MCF 10A (cell line): ENCODE data around the gene PHOX2A. TPM values are rescaled to one million over a fixed set of nuclear protein-coding genes. Genes with fewer than 3 reads are reported as not detected.

ENCODE experiments used
- BruUV-seq: library from RNA; stranded (reverse); fragments of 400-500 nt; replicated peaks from 2 replicates; lab custom pipeline; 2021; lab: Mats Ljungman, UMichigan
- CTCF ChIA-PET: fragments of 300-600 bp; sonication (Branson Sonifier 250); formaldehyde crosslinking; extraction: SDS; loops from one replicate; lab custom pipeline; 2021; ENCODE audit warnings: antibody characterized with exemption, inconsistent platforms; lab: Yijun Ruan, JAX
- POLR2A ChIA-PET: fragments of 300-600, 350-650 bp; sonication (Branson Sonifier 250); formaldehyde crosslinking; extraction: SDS; loops from one replicate; lab custom pipeline; 2020; ENCODE audit warnings: antibody characterized with exemption, inconsistent platforms; lab: Yijun Ruan, JAX
- DNase-seq: peaks from one replicate; pipeline ENCODE4 v3.0.0-alpha.2; 2018; ENCODE audit not compliant: unreplicated experiment
- H3K27ac Mint-ChIP-seq: one replicate; pipeline ENCODE4 v1.8.0; 2022; ENCODE audit warnings: mild to moderate bottlenecking, low read depth, mixed read lengths; ENCODE audit not compliant: unreplicated experiment
- H3K27me3 Mint-ChIP-seq: one replicate; pipeline ENCODE4 v1.8.0; 2022; ENCODE audit warnings: mixed read lengths; ENCODE audit not compliant: insufficient read depth, unreplicated experiment
- H3K36me3 Mint-ChIP-seq: one replicate; pipeline ENCODE4 v1.8.0; 2022; ENCODE audit warnings: mild to moderate bottlenecking, moderate library complexity, mixed read lengths; ENCODE audit not compliant: insufficient read depth, unreplicated experiment
- H3K4me1 Mint-ChIP-seq: one replicate; pipeline ENCODE4 v1.8.0; 2022; ENCODE audit warnings: mixed read lengths; ENCODE audit not compliant: insufficient read depth, unreplicated experiment
- H3K4me3 Mint-ChIP-seq: one replicate; pipeline ENCODE4 v1.8.0; 2022; ENCODE audit warnings: mild to moderate bottlenecking, moderate library complexity, mixed read lengths; ENCODE audit not compliant: unreplicated experiment
- H3K9me3 Mint-ChIP-seq: one replicate; pipeline ENCODE4 v1.8.0; 2022; ENCODE audit warnings: mixed read lengths; ENCODE audit not compliant: unreplicated experiment
- intact Hi-C: fragments of 100-400 bp; cut with micrococcal nuclease; formaldehyde crosslinking; loops from 2 replicates; pipeline ENCODE4 v1.14.1; 2022
- total RNA-seq: library from RNA; stranded (reverse); gene quantifications from 2 replicates; pipeline ENCODE4 v1.2.3, GENCODE V29; 2022
- TF ChIP-seq, protein P1 (sequence below): fragments of 200-600 bp; IDR thresholded peaks from one replicate; pipeline ENCODE4 v1.8.0; 2022; ENCODE audit warnings: antibody characterized with exemption, mild to moderate bottlenecking; ENCODE audit not compliant: unreplicated experiment

PHOX2A gene
- total RNA-seq, 1 experiment from 2014 or later: not detected

DNA sequence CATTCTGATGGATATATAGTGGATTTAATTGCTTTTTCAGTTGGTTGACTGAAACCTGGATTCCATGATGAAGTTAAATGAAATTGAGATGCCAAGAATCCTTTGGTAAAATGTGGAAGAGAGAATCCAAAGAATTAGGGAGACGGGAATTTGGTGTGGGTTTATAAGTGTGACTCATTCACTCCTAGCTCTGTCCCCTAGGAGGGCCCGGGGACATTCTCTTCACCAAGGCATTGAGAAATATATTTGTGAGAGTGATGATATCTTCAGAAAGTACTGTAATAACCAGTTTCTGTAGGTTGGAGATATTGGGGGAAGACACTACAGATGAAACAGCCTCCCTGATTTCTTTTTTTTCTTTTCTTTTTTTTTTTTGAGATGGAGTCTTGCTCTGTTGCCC, 13.6 kb upstream of the PHOX2A start:
- intact Hi-C loops: no loop called here
- Mint-ChIP-seq H3K9me3 (no peaks in the 10 kb centered on the region), H3K27ac (no peak overlapping the region), H3K4me3 (no peak overlapping the region), H3K27me3 (peaks cover 20% of the 10 kb centered on the region), H3K4me1 (no peaks in the 10 kb centered on the region), H3K36me3 (no peaks in the 10 kb centered on the region)
- no peak for DNase-seq
- ChIA-PET POLR2A (no interaction called here), CTCF (interaction anchor here (0.6 to 1.2 kb wide), 2 partner anchors 9 to 1319 kb away, joined by 3 read pairs; no protein-coding TSS in a partner anchor)
- TF ChIP-seq, protein P1, sequence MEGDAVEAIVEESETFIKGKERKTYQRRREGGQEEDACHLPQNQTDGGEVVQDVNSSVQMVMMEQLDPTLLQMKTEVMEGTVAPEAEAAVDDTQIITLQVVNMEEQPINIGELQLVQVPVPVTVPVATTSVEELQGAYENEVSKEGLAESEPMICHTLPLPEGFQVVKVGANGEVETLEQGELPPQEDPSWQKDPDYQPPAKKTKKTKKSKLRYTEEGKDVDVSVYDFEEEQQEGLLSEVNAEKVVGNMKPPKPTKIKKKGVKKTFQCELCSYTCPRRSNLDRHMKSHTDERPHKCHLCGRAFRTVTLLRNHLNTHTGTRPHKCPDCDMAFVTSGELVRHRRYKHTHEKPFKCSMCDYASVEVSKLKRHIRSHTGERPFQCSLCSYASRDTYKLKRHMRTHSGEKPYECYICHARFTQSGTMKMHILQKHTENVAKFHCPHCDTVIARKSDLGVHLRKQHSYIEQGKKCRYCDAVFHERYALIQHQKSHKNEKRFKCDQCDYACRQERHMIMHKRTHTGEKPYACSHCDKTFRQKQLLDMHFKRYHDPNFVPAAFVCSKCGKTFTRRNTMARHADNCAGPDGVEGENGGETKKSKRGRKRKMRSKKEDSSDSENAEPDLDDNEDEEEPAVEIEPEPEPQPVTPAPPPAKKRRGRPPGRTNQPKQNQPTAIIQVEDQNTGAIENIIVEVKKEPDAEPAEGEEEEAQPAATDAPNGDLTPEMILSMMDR: no peak
- no TSS peak for BruUV-seq

DNA sequence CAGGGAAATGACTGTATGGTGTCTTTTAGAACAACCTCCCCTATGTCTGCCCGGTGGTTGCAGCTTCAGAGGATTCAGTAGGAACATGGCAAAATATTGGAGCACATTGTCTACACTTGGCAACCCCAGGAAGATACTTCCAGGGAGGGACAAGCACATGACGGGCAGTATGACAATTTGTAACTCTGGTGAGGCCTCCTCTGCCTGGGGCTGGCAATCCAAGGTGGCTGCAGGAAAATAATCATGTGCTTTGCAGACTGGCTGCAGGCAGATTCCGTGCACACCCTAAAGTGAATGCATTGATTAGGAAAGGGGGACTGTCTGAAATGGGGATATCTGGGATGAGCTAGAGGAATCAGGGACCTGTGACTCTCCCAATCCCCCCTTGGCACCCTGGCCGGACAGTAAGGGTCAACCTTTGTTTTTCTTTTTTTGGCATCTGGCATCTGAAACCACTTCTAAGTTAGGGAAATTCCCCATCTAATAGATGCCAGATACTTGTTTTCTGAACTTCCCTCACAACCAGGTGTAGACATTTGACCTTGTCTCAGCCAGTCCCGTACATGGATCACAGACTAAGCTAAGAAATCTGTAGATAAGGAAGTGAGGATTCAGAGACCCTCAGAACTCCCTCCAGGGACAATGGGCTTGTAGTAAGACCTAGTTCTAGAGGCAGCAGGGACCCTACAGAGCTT, 10.5 kb upstream of the PHOX2A start:
- H3K4me3 Mint-ChIP-seq: no peak overlapping the region
- ChIA-PET CTCF (interaction anchor here (0.8 kb wide), 1 partner anchor 176 kb away, joined by 4 read pairs; no protein-coding TSS in a partner anchor), POLR2A (no interaction called here)
- TF ChIP-seq, protein P1: no peak
- H3K9me3 Mint-ChIP-seq: no peaks in the 10 kb centered on the region
- H3K27me3 Mint-ChIP-seq: peaks cover 20% of the 10 kb centered on the region
- H3K4me1 Mint-ChIP-seq: no peaks in the 10 kb centered on the region
- intact Hi-C loops: no loop called here
- H3K27ac Mint-ChIP-seq: no peak overlapping the region
- BruUV-seq: no TSS peak
- no peaks in the 10 kb centered on the region for H3K36me3 Mint-ChIP-seq
- DNase-seq: no peak

DNA sequence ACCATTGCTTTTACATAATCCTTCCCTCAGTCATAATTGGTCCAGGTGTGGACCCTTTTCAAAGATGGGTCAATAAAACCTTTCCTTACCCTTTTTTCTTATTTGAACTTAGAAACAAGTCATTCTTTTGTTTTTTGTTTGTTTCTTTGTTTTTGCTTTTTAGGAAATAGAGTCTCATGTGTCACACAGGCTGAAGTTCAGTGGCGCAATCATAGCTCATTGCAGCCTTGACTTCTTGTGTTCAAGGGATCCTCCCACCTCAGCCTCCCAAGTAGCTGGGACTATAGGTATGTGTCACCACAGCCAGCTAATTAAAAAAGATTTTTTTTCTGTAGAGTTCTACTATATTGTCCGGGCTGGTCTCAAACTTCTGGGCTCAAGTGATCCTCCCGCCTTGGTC, 9.4 kb upstream of the PHOX2A start:
- no peaks in the 10 kb centered on the region for H3K9me3 Mint-ChIP-seq
- CTCF ChIA-PET: no interaction called here
- no peak overlapping the region for H3K27ac Mint-ChIP-seq
- TF ChIP-seq, protein P1: no peak
- no peak overlapping the region for H3K4me3 Mint-ChIP-seq
- BruUV-seq: no TSS peak
- H3K27me3 Mint-ChIP-seq: peaks cover 20% of the 10 kb centered on the region
- POLR2A ChIA-PET: interaction anchor here (0.7 kb wide), 1 partner anchor 68 kb away, joined by 4 read pairs; no protein-coding TSS in a partner anchor
- DNase-seq: no peak
- no peaks in the 10 kb centered on the region for H3K36me3 Mint-ChIP-seq
- H3K4me1 Mint-ChIP-seq: no peaks in the 10 kb centered on the region
- intact Hi-C loops: no loop called here

DNA sequence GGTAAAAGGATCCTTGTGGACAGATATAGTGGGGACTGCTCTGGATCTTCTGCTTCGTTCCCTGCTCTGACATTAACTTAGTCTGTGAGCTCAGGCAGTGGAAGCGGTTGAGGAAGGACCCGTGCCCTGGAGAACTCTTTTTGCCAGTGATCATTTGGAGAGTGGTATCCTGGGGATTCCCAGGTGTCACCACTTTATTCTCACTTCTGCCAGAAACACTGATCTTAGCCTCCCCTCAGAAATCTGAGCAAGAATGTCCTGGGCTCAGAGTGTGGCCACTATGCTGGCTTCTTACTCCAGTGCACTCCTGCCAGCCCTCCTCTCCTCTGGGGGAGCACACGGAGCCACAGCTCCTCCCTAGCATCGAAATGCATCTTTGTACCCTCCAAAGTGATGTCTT, 7.6 kb upstream of the PHOX2A start:
- no peak overlapping the region for H3K27ac Mint-ChIP-seq
- H3K27me3 Mint-ChIP-seq: peaks cover 20% of the 10 kb centered on the region
- no peaks in the 10 kb centered on the region for H3K9me3 Mint-ChIP-seq
- H3K36me3 Mint-ChIP-seq: no peaks in the 10 kb centered on the region
- H3K4me1 Mint-ChIP-seq: no peaks in the 10 kb centered on the region
- no peak for DNase-seq
- H3K4me3 Mint-ChIP-seq: no peak overlapping the region
- TF ChIP-seq, protein P1: no peak
- POLR2A ChIA-PET: interaction anchor here (0.6 kb wide), 1 partner anchor 34 kb away, joined by 3 read pairs; no protein-coding TSS in a partner anchor
- CTCF ChIA-PET: interaction anchor here (1.5 kb wide), 1 partner anchor 12 kb away, joined by 4 read pairs; no protein-coding TSS in a partner anchor
- no TSS peak for BruUV-seq
- intact Hi-C loops: no loop called here
